ENCODE results near the gene SNRPE. TPM values are rescaled to one million over a fixed set of nuclear protein-coding genes. Genes with fewer than 3 reads are reported as not detected.
A peak's percentile ranks its signal among the peaks of the same experiment; 100 is the strongest.

Gene SNRPE
- total RNA-seq, 1 experiment from 2014 or later, result 200 TPM

GRCh38 chr1:203867802-203868201 is 6.4 kb downstream of the SNRPE start:
- H3K36me3 ChIP-seq, result peaks cover 88% of the 10 kb centered on the region
- no peak overlapping the region for H3K4me3 ChIP-seq
- H3K9me3 ChIP-seq, result no peaks in the 10 kb centered on the region
- DNase-seq, result no peak
- no peaks in the 10 kb centered on the region for H3K27me3 ChIP-seq

DNA sequence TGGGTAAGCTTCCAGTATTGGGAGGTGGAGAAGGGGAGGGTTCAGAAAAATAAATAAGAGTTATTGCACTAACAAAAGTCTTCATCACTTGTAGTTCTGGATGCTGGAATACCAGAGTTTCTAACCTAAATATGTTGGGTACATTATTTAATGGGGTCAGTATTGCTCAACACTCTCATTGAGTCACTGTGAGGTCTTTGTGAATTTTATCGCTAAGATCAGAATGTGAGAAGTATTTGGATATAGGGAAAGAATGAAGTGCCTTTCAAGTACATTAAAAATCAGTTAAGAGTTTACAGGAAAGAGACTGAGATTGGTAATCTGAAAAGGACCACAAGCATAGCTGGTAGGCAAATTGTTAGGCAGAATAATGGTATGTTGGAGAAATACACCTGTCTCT is 8.8 kb downstream of the SNRPE start:
- DNase-seq, result no peak
- H3K36me3 ChIP-seq, result peaks cover 73% of the 10 kb centered on the region
- no peaks in the 10 kb centered on the region for H3K9me3 ChIP-seq
- H3K27me3 ChIP-seq, result no peaks in the 10 kb centered on the region
- H3K4me3 ChIP-seq, result no peak overlapping the region

GRCh38 chr1:203871114-203871880 is 9.9 kb downstream of the SNRPE start:
- no peaks in the 10 kb centered on the region for H3K9me3 ChIP-seq
- no peaks in the 10 kb centered on the region for H3K27me3 ChIP-seq
- peak; percentile 38 for DNase-seq
- peaks cover 64% of the 10 kb centered on the region for H3K36me3 ChIP-seq
- no peak overlapping the region for H3K4me3 ChIP-seq

DNA sequence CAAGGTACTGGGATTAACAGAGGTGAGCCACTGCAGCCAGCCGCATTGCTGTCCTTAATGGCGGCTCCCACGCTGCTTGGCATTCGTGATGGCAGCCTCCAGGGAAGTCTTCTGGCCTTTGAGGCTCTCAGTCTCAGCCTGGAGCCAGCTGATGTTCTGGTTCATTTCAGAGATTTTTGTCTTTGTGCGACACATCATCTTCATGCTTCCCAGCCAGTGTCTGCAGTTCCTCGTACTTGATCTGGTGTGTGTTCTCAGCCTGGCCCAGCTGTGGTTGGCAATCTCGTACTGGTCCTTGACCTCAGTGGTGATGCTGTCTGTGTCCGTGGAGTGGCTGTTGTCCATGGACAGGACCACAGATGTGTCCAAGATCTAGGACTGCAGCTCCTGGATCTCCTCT is 11.7 kb downstream of the SNRPE start:
- Histone ChIP-seq H3K27me3 (no peaks in the 10 kb centered on the region), H3K36me3 (peaks cover 62% of the 10 kb centered on the region), H3K9me3 (no peaks in the 10 kb centered on the region), H3K4me3 (no peak overlapping the region)
- DNase-seq, result no peak

DNA sequence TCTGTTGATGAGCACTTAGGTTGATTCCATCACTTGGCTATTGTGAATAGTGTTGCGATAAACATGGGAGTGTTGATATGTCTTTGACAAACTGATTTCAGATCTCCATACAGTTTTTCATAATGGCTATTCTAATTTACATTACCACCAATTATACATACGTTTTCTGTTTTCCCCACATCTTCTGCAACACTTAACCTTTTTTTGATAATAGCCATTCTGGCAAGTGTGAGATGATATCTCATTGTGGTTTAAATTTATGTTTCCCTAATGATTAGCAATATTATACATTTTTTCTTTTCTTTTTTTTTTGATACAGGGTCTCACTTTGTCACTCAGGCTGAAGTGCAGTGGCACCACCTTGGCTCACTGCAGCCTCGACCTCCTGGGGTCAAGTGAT is 17.0 kb downstream of the SNRPE start:
- Histone ChIP-seq H3K27me3 (no peaks in the 10 kb centered on the region), H3K9me3 (no peaks in the 10 kb centered on the region), H3K36me3 (peaks cover 38% of the 10 kb centered on the region), H3K4me3 (no peak overlapping the region)
- DNase-seq, result no peak

DNA sequence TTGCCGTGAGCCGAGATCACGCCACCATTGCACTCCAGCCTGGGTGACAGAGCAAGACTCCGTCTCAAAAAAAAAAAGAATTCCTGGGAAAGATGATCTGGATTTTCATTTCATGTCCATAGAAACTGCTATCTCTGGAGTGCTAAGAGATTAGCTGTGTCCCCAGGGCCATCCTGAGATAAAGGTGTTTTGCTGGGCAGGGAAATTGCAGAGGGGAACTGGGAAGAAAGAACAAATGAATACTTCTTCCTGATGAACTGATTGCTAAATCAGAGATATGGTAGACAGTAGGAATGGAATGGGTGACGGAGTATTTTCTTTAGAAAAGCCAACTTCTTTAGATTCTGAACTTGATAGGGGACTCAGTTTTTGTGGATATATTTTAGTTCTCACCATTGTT is 19.2 kb downstream of the SNRPE start:
- DNase-seq, result no peak
- no peaks in the 10 kb centered on the region for H3K27me3 ChIP-seq
- H3K36me3 ChIP-seq, result peaks cover 38% of the 10 kb centered on the region

DNA sequence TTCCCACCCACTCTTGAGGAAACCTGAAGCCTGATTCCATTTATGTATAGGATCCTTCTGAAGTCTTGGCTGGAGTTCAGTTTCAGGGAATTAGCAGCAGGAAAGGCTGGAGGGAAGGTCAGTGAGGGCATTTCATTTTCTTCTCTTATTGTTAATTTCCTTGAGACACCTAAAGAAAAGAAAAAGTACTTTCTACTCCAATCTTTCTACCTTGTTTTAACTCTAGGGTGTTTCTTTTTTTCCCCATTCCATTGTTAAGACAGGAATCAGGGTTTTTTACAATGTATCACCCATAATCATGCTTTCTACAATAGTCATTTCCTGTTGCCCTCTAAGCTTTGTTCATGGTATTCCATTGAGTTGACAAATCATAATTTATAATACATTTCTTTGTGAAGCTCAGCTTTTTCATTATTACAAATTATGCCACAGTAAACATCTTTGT is 27.4 kb downstream of the SNRPE start:
- no peak for DNase-seq
- Histone ChIP-seq H3K4me3 (no peak overlapping the region), H3K36me3 (peaks cover 33% of the 10 kb centered on the region), H3K27me3 (no peaks in the 10 kb centered on the region), H3K9me3 (peaks cover 9% of the 10 kb centered on the region)

More for the DNA sequence above, 19.2 kb downstream of the SNRPE start:
- Histone ChIP-seq H3K4me3 (no peak overlapping the region), H3K9me3 (no peaks in the 10 kb centered on the region)

- peaks cover 33% of the 10 kb centered on the region for H3K36me3 ChIP-seq
- H3K9me3 ChIP-seq, result peaks cover 26% of the 10 kb centered on the region
- H3K27me3 ChIP-seq, result no peaks in the 10 kb centered on the region
- H3K4me3 ChIP-seq, result no peak overlapping the region
- DNase-seq, result no peak
These were observed 30.6 kb downstream of the SNRPE start for GRCh38 chr1:203891950-203892349.

DNA sequence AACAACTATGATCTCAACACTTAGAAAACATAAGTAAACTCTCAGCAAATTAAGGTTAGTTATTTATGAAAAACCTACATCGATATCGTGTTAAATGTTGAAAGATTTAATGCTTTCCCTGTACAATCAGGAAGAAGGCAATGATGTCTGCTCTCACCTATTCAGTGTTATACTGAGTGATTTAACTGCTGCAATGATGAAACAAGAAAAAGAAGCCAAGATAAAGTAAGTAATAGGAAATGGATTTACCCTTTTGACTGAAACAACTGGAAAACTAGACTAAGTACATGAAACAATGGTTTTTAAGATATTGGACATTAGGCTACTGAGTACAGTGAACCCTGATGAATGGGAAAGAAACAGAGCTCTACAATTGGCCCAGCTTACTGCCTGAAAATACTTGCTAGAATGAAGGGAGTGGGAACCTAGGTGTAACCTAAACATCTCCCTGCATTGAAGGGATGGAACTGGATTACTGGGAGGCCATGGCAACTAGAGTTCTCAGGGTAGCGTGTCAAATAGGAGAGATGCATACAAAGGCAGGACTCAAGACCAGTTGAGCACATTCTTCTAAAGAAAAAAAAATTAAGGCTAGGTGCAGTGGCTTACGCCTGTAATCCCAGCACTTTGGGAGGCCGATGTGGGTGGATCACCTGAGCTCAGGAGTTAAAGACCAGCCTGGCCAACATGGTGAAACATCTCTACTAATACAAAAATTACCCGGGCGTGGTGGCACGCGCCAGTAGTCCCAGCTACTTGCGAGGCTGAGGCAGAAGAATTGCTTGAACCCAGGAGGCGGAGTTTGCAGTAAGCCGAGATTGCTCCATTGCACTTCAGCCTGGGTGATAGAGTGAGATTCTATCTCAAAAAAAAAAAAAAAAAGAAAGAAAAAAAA is 37.3 kb downstream of the SNRPE start:
- no peak overlapping the region for H3K4me3 ChIP-seq
- H3K9me3 ChIP-seq, result peaks cover 20% of the 10 kb centered on the region
- no peak for DNase-seq
- H3K27me3 ChIP-seq, result no peaks in the 10 kb centered on the region
- no peaks in the 10 kb centered on the region for H3K36me3 ChIP-seq

DNA sequence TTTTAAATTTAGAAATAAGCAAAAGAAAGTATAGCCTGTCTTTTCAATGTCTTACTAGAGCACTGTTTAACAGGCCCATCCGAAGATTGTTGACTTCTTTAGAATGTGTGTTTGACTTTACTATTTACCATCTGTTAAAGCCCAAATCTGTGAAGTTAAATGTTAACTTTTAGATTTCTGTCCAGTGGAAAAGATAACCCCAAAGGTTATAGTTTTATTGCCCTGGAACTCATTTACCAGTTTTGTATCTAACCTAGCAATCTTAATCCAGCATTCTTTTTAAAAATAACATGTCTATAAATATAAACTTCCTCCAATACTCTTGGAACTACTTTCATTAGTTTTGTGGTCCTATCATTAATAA is 37.9 kb downstream of the SNRPE start:
- Histone ChIP-seq H3K36me3 (no peaks in the 10 kb centered on the region), H3K9me3 (peaks cover 14% of the 10 kb centered on the region), H3K27me3 (no peaks in the 10 kb centered on the region), H3K4me3 (no peak overlapping the region)
- DNase-seq, result no peak

GRCh38 chr1:203899869-203900714 is 38.7 kb downstream of the SNRPE start:
- H3K4me3 ChIP-seq, result no peak overlapping the region
- no peak for DNase-seq
- H3K27me3 ChIP-seq, result no peaks in the 10 kb centered on the region
- no peaks in the 10 kb centered on the region for H3K36me3 ChIP-seq
- H3K9me3 ChIP-seq, result peaks cover 7% of the 10 kb centered on the region

GRCh38 chr1:203901581-203901980 is 40.2 kb downstream of the SNRPE start:
- no peak overlapping the region for H3K4me3 ChIP-seq
- no peak for DNase-seq
- no peaks in the 10 kb centered on the region for H3K36me3 ChIP-seq
- H3K27me3 ChIP-seq, result no peaks in the 10 kb centered on the region
- 0 out of 2 replicates have a peak, but pooled peaks cover 2% of the 10 kb centered on the region for H3K9me3 ChIP-seq

DNA sequence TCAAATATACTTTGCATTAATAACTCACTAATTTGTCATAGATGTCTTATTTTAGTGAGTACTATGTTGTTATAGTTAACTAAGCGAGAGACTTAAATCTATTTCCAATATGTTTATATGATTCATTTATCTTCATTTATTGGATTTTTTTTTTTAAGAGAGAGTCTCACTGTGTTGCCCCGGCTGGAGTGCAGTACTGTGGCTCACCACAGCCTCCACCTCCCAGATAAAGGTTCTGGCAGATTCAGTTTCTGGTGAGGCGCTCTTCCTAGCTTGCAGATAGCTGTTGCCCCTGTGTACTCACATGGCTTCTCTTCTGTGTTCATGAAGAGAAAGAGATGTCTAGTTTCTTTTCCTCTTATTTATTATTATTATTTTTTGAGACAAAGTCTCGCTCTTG is 43.9 kb downstream of the SNRPE start:
- H3K9me3 ChIP-seq, result no peaks in the 10 kb centered on the region
- no peaks in the 10 kb centered on the region for H3K36me3 ChIP-seq
- H3K4me3 ChIP-seq, result no peak overlapping the region
- no peaks in the 10 kb centered on the region for H3K27me3 ChIP-seq
- DNase-seq, result no peak

DNA sequence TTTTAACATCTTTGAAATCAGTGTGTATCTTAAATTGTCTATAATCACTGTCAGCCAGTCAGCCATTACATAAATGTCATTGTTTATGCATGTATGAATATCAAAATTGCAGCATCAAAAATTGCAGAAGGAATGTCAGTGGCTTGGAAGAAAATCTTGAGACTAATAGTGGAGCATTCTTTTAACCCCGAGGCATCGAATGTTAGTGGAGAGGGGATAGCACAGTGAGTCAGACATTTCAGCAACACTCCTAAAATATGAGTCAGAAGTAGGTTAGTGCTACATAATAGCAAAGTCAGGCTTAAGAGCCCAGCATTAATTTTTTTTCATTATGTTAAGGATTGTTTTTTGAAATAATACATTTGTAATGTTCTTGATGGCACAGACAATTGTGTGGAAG is 45.5 kb downstream of the SNRPE start:
- Histone ChIP-seq H3K4me3 (no peak overlapping the region), H3K27me3 (no peaks in the 10 kb centered on the region), H3K9me3 (no peaks in the 10 kb centered on the region), H3K36me3 (no peaks in the 10 kb centered on the region)
- peak; percentile 59 for DNase-seq

DNA sequence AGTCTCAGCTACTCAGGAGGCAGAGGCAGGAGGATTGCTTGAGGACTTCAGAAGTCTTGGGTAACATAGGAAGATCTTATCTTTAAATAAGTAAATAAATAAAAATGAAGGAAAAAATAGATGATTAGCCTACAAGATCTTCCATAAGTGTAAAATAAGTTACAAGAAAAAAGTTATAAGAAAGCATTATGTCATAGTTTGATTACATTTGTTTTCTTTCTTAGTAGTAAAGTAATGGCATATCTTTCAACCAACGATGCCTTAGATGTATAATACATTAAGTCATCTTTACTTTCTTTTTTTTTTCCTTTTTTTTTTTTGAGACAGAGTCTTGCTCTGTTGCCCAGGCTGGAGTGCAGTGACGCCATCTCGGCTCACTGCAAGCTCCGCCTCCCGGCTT is 46.5 kb downstream of the SNRPE start:
- Histone ChIP-seq H3K4me3 (no peak overlapping the region), H3K9me3 (no peaks in the 10 kb centered on the region), H3K27me3 (no peaks in the 10 kb centered on the region), H3K36me3 (no peaks in the 10 kb centered on the region)
- DNase-seq, result no peak

GRCh38 chr1:203911806-203912205 is 50.4 kb downstream of the SNRPE start:
- Histone ChIP-seq H3K36me3 (no peaks in the 10 kb centered on the region), H3K27me3 (no peaks in the 10 kb centered on the region), H3K9me3 (no peaks in the 10 kb centered on the region), H3K4me3 (no peak overlapping the region)
- DNase-seq, result no peak

GRCh38 chr1:203913073-203913521 is 51.7 kb downstream of the SNRPE start:
- DNase-seq, result no peak
- Histone ChIP-seq H3K27me3 (no peaks in the 10 kb centered on the region), H3K4me3 (no peak overlapping the region), H3K9me3 (no peaks in the 10 kb centered on the region), H3K36me3 (no peaks in the 10 kb centered on the region)

All from MG63 (cell line).